HepG2 (cell line): ENCODE measurements around the gene GPR33. TPM values are rescaled to one million over a fixed set of nuclear protein-coding genes. Genes with fewer than 3 reads are reported as not detected.

Experiments
- BRD4 ChIP-seq: sonication (generic); formaldehyde crosslinking; IDR thresholded peaks from 2 replicates; pipeline ENCODE4 v1.4.0; 2020; ENCODE audit warnings: missing genetic modification reagents
- ETV6 ChIP-seq: sonication (generic); formaldehyde crosslinking; conservative IDR thresholded peaks from 2 replicates; pipeline ENCODE4 v1.4.0; 2020; ENCODE audit warnings: missing genetic modification reagents
- HIC2 ChIP-seq: sonication (generic); formaldehyde crosslinking; IDR thresholded peaks from 2 replicates; pipeline ENCODE4 v1.9.0; 2022; ENCODE audit warnings: low read depth, missing genetic modification reagents
- MAFK ChIP-seq, 2 experiments: IDR thresholded peaks in 1 of 2; conservative IDR thresholded peaks in 1 of 2; 2 replicates each; pipeline ENCODE4 v1.6.1; 2011; ENCODE audit warnings: improper control_type of control experiment in 2 of 2, low read length in 2 of 2
- ZEB1 ChIP-seq: IDR thresholded peaks from 2 replicates; pipeline ENCODE4 v1.6.1; 2012; ENCODE audit warnings: mild to moderate bottlenecking, low read depth, inconsistent platforms; ENCODE audit not compliant: insufficient replicate concordance
- ZFP36 ChIP-seq: fragments of 150-350 bp; IDR thresholded peaks from 2 replicates; pipeline ENCODE4 v1.6.1; 2018; ENCODE audit warnings: borderline replicate concordance, low read length, low read depth; ENCODE audit not compliant: partially characterized antibody
- ZNF343 ChIP-seq: sonication (generic); formaldehyde crosslinking; IDR thresholded peaks from 2 replicates; pipeline ENCODE4 v1.4.0; 2020; ENCODE audit warnings: mild to moderate bottlenecking, missing genetic modification reagents
- ZNF652 ChIP-seq: IDR thresholded peaks from 2 replicates; pipeline ENCODE4 v1.6.1; 2016; ENCODE audit warnings: low read depth, borderline replicate concordance
- ZNF740 ChIP-seq: sonication (generic); formaldehyde crosslinking; IDR thresholded peaks from 2 replicates; pipeline ENCODE4 v1.4.0; 2020; ENCODE audit warnings: missing genetic modification reagents
- polyA plus RNA-seq, 8 experiments: library from polyadenylated mRNA; depleted of rRNA in 3 of 8; stranded (reverse) in 7 of 8; unstranded in 1 of 8; fragments of >200 nt; fragmentation: Illumina TruSeq in 4 of 8; extraction: Trizol in 4 of 8; gene quantifications; 2 replicates each; pipeline versions ENCODE4 v1.2.1 to v1.2.3, GENCODE V29; 2011 to 2016; ENCODE audit warnings: low read depth in 4 of 8, missing spikeins in 1 of 8, mixed read lengths in 1 of 8; ENCODE audit not compliant: insufficient read depth in 1 of 8
- total RNA-seq, 5 experiments: library from RNA; depleted of rRNA; stranded (reverse); fragments of >200 nt; fragmentation: Illumina TruSeq; extraction: Trizol; gene quantifications; 2 replicates each; pipeline ENCODE4 v1.2.3, GENCODE V29; 2016; ENCODE audit warnings: low read depth in 1 of 5
- TF ChIP-seq, protein P1 (sequence below), 2 experiments: sonication (generic) in 1 of 2; formaldehyde crosslinking in 1 of 2; IDR thresholded peaks; 2 replicates each; pipeline versions ENCODE4 v1.4.0 to v1.6.1; 2016 to 2020; ENCODE audit warnings: borderline replicate concordance in 1 of 2, low read depth in 1 of 2, mild to moderate bottlenecking in 1 of 2, missing genetic modification reagents in 1 of 2
- TF ChIP-seq, protein P2 (sequence below): sonication (generic); formaldehyde crosslinking; IDR thresholded peaks from 2 replicates; pipeline ENCODE4 v1.9.0; 2021; ENCODE audit warnings: missing genetic modification reagents, borderline replicate concordance

Gene GPR33
- total and polyA plus RNA-seq, 2 of the 13 experiments (the other 11 are each of a cell fraction or from before 2014, with no cell fraction given), result not detected

GRCh38 chr14:31457665-31458659 lies 29.9 kb downstream of the GPR33 start (continued):
- TF ChIP-seq, protein P1, sequence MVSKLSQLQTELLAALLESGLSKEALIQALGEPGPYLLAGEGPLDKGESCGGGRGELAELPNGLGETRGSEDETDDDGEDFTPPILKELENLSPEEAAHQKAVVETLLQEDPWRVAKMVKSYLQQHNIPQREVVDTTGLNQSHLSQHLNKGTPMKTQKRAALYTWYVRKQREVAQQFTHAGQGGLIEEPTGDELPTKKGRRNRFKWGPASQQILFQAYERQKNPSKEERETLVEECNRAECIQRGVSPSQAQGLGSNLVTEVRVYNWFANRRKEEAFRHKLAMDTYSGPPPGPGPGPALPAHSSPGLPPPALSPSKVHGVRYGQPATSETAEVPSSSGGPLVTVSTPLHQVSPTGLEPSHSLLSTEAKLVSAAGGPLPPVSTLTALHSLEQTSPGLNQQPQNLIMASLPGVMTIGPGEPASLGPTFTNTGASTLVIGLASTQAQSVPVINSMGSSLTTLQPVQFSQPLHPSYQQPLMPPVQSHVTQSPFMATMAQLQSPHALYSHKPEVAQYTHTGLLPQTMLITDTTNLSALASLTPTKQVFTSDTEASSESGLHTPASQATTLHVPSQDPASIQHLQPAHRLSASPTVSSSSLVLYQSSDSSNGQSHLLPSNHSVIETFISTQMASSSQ (IDR thresholded peaks at IDR 0.05; ENCODE audit: low read depth), result no peak; the same call in 1 of the 2 replicates
- TF ChIP-seq, protein P1 (CRISPR knock-in tag; IDR thresholded peaks at IDR 0.05; ENCODE audit: borderline replicate concordance), result no peak
- TF ChIP-seq ZFP36 (no peak), ZNF343 (CRISPR knock-in tag) (no peak), ZNF652 (CRISPR knock-in tag) (no peak; the same call in 1 of the 2 replicates), ZNF740 (CRISPR knock-in tag) (no peak), ZEB1 (no peak), HIC2 (no peak), MAFK (conservative IDR thresholded peaks at IDR 0.05 in 1 of 2, IDR thresholded peaks at IDR 0.05 in 1 of 2; ENCODE audit: low read length in 2 of 2) (peak in 1 of 2 experiments; percentile 13; a peak in 2 of 4 replicates), ETV6 (CRISPR knock-in tag) (no peak), BRD4 (CRISPR knock-in tag) (no peak)
- TF ChIP-seq, protein P2, sequence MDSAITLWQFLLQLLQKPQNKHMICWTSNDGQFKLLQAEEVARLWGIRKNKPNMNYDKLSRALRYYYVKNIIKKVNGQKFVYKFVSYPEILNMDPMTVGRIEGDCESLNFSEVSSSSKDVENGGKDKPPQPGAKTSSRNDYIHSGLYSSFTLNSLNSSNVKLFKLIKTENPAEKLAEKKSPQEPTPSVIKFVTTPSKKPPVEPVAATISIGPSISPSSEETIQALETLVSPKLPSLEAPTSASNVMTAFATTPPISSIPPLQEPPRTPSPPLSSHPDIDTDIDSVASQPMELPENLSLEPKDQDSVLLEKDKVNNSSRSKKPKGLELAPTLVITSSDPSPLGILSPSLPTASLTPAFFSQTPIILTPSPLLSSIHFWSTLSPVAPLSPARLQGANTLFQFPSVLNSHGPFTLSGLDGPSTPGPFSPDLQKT, result no peak
